Ovary (tissue), 3 donors: ENCODE measurements around the gene RIN2.

ENCODE experiments used
- POLR2A ChIP-seq: fragments of 450-650 bp; IDR thresholded peaks from one replicate; pipeline ENCODE4 v1.6.1; 2017; ENCODE audit warnings: antibody characterized with exemption, mild to moderate bottlenecking, moderate library complexity
- TF ChIP-seq, protein P1 (sequence below), 3 donors: fragments of 450-650 bp in 2 of 3; fragments of 200-600 bp in 1 of 3; IDR thresholded peaks; one replicate each; pipeline versions ENCODE4 v1.5.1 to v1.8.0; 2016 to 2022; ENCODE audit warnings: antibody characterized with exemption in 3 of 3, mild to moderate bottlenecking in 1 of 3
- donor health status: DM: no; HTN: no; CAD: no.

- TF ChIP-seq, protein P1, sequence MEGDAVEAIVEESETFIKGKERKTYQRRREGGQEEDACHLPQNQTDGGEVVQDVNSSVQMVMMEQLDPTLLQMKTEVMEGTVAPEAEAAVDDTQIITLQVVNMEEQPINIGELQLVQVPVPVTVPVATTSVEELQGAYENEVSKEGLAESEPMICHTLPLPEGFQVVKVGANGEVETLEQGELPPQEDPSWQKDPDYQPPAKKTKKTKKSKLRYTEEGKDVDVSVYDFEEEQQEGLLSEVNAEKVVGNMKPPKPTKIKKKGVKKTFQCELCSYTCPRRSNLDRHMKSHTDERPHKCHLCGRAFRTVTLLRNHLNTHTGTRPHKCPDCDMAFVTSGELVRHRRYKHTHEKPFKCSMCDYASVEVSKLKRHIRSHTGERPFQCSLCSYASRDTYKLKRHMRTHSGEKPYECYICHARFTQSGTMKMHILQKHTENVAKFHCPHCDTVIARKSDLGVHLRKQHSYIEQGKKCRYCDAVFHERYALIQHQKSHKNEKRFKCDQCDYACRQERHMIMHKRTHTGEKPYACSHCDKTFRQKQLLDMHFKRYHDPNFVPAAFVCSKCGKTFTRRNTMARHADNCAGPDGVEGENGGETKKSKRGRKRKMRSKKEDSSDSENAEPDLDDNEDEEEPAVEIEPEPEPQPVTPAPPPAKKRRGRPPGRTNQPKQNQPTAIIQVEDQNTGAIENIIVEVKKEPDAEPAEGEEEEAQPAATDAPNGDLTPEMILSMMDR (IDR thresholded peaks at IDR 0.05), result no peak
- TF ChIP-seq POLR2A, result no peak
Observed at GRCh38 chr20:19789446-19789845, 31.4 kb downstream of the RIN2 start.
